Measurements from ENCODE around the gene ATP13A1. TPM values are rescaled to one million over a fixed set of nuclear protein-coding genes. Genes with fewer than 3 reads are reported as not detected.
"Not testable (repeated sequence)": the region's sequence is repeated elsewhere in the genome, so short reads cannot be mapped to it uniquely, and the experiment has no call there.

Gene ATP13A1
- polyA plus RNA-seq, 1 of the 3 experiments (the other 2 are of a cell fraction): 67.9 TPM

- Histone ChIP-seq H3K4me2 (no peak overlapping the region), H3K9me3 (no peaks in the 10 kb centered on the region), H3K36me3 (replicated peaks in 1 of 2; ENCODE audit: control insufficient read depth in 1 of 2, insufficient read depth in 2 of 2, low read length in 1 of 2) (no peaks in the 10 kb centered on the region), H3K9me2 (no peaks in the 10 kb centered on the region), H3K27ac (ENCODE audit: low read depth in 2 of 2, low read length in 1 of 2) (no peak overlapping the region), H3K4me1 (ENCODE audit: control insufficient read depth in 1 of 2, insufficient read depth in 2 of 2, low read depth in 1 of 2, low read length in 1 of 2) (0 out of 4 replicates have a peak, but pooled peaks cover 0 to 4% of the 10 kb centered on the region in 2 experiments), H3K79me2 (ENCODE audit: insufficient read depth) (peaks cover 12% of the 10 kb centered on the region; the same call in 1 of the 2 replicates), H3K27me3 (ENCODE audit: insufficient read depth) (no peaks in the 10 kb centered on the region), H3K4me3 (ENCODE audit: low read depth in 2 of 2, low read length in 1 of 2) (no peak overlapping the region), H2AFZ (ENCODE audit: low read depth) (no peak overlapping the region), H3F3A (replicated peaks; ENCODE audit: insufficient read depth) (peaks cover 8% of the 10 kb centered on the region), H3K9ac (no peak overlapping the region), H4K20me1 (ENCODE audit: insufficient read depth) (no peaks in the 10 kb centered on the region)
- WGBS (ENCODE audit: low lambda C conversion rate): 91% methylated on average over 10 of the region's 10 CpGs
- TF ChIP-seq NRF1 (IDR thresholded peaks at IDR 0.05; ENCODE audit: low read depth, low read length) (no peak), SMC3 (IDR thresholded peaks at IDR 0.05; ENCODE audit: low read depth, low read length) (no peak), RAD21 (IDR thresholded peaks at IDR 0.05; ENCODE audit: low read length) (no peak), REST (IDR thresholded peaks at IDR 0.05; ENCODE audit: low read depth, low read length) (no peak), MEF2A (IDR thresholded peaks at IDR 0.05; ENCODE audit: borderline replicate concordance, low read depth) (no peak), FOXM1 (IDR thresholded peaks at IDR 0.05; ENCODE audit: low read depth) (no peak), USF2 (IDR thresholded peaks at IDR 0.05; ENCODE audit: borderline replicate concordance, low read depth, low read length) (no peak), TAF1 (IDR thresholded peaks at IDR 0.05; ENCODE audit: borderline replicate concordance, low read depth, low read length) (no peak), MXI1 (IDR thresholded peaks at IDR 0.05; ENCODE audit: low read depth, low read length) (no peak), SIN3A (IDR thresholded peaks at IDR 0.05; ENCODE audit: borderline replicate concordance, low read depth, low read length) (no peak), FOXJ3 (CRISPR knock-in tag; IDR thresholded peaks at IDR 0.05) (no peak), EP300 (IDR thresholded peaks at IDR 0.05; ENCODE audit: borderline replicate concordance in 1 of 2, low read depth in 1 of 2, low read length in 1 of 2) (no peak), POLR2AphosphoS5 (IDR thresholded peaks at IDR 0.05; ENCODE audit: low read depth, low read length) (no peak), RXRA (IDR thresholded peaks at IDR 0.05; ENCODE audit: borderline replicate concordance, low read depth) (no peak), GABPA (IDR thresholded peaks at IDR 0.05; ENCODE audit: low read depth) (no peak), YY1 (IDR thresholded peaks at IDR 0.05; ENCODE audit: low read depth) (no peak)
- TF ChIP-seq, protein P1, sequence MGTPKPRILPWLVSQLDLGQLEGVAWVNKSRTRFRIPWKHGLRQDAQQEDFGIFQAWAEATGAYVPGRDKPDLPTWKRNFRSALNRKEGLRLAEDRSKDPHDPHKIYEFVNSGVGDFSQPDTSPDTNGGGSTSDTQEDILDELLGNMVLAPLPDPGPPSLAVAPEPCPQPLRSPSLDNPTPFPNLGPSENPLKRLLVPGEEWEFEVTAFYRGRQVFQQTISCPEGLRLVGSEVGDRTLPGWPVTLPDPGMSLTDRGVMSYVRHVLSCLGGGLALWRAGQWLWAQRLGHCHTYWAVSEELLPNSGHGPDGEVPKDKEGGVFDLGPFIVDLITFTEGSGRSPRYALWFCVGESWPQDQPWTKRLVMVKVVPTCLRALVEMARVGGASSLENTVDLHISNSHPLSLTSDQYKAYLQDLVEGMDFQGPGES (IDR thresholded peaks at IDR 0.05; ENCODE audit: low read depth, low read length): no peak
- TF ChIP-seq, protein P2, sequence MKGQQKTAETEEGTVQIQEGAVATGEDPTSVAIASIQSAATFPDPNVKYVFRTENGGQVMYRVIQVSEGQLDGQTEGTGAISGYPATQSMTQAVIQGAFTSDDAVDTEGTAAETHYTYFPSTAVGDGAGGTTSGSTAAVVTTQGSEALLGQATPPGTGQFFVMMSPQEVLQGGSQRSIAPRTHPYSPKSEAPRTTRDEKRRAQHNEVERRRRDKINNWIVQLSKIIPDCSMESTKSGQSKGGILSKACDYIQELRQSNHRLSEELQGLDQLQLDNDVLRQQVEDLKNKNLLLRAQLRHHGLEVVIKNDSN (IDR thresholded peaks at IDR 0.05; ENCODE audit: borderline replicate concordance, low read depth): no peak
- TF ChIP-seq, protein P3, sequence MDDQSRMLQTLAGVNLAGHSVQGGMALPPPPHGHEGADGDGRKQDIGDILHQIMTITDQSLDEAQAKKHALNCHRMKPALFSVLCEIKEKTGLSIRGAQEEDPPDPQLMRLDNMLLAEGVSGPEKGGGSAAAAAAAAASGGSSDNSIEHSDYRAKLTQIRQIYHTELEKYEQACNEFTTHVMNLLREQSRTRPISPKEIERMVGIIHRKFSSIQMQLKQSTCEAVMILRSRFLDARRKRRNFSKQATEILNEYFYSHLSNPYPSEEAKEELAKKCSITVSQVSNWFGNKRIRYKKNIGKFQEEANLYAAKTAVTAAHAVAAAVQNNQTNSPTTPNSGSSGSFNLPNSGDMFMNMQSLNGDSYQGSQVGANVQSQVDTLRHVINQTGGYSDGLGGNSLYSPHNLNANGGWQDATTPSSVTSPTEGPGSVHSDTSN (IDR thresholded peaks at IDR 0.05): no peak
- no peak for DNase-seq
- CTCF ChIA-PET: interaction anchor here (1.0 kb wide), 2 partner anchors 14 to 79 kb away, joined by 3 read pairs; no protein-coding TSS in a partner anchor
- POLR2A ChIA-PET: no interaction called here
These were observed 52.9 kb downstream of the ATP13A1 start for GRCh38 chr19:19610376-19611202.

GRCh38 chr19:19606686-19607085 is 56.8 kb downstream of the ATP13A1 start:
- CTCF ChIA-PET: interaction anchor here (0.8 to 1.8 kb wide), 3 partner anchors 13 to 52 kb away, joined by 3 to 5 read pairs (median 3); partner anchors contain the start of gene GMIP
- H3K79me2 ChIP-seq (ENCODE audit: insufficient read depth); H3K27ac ChIP-seq (ENCODE audit: low read depth in 2 of 2, low read length in 1 of 2); H3K4me3 ChIP-seq (ENCODE audit: low read depth in 2 of 2, low read length in 1 of 2); POLR2A ChIA-PET; H3F3A ChIP-seq (replicated peaks; ENCODE audit: insufficient read depth); H3K27me3 ChIP-seq (ENCODE audit: insufficient read depth); H3K4me1 ChIP-seq (ENCODE audit: control insufficient read depth in 1 of 2, insufficient read depth in 2 of 2, low read depth in 1 of 2, low read length in 1 of 2); H3K9me2 ChIP-seq; DNase-seq; H2AFZ ChIP-seq (ENCODE audit: low read depth); H3K36me3 ChIP-seq (replicated peaks in 1 of 2; ENCODE audit: control insufficient read depth in 1 of 2, insufficient read depth in 2 of 2, low read length in 1 of 2); H3K9ac ChIP-seq; H3K9me3 ChIP-seq; H4K20me1 ChIP-seq (ENCODE audit: insufficient read depth); H3K4me2 ChIP-seq: not testable (repeated sequence)
- 98% methylated on average over 8 of the region's 8 CpGs for WGBS (ENCODE audit: low lambda C conversion rate)
